ENCODE data around the gene S100B. TPM values are rescaled to one million over a fixed set of nuclear protein-coding genes. Genes with fewer than 3 reads are reported as not detected.
A peak's percentile ranks its signal among the peaks of the same experiment; 100 is the strongest.
"Not testable (repeated sequence)": the region's sequence is repeated elsewhere in the genome, so short reads cannot be mapped to it uniquely, and the experiment has no call there.

The S100B gene
- total and polyA plus RNA-seq, 2 donors (not counting 1 experiment from before 2014, with no cell fraction given): 0.24 TPM; not detected in 1

GRCh38 chr21:46633566-46633965 is 28.7 kb upstream of the S100B start:
- H2AFZ ChIP-seq (ENCODE audit: insufficient read depth, low read depth, low read length, poor library complexity, severe bottlenecking): peak overlapping the region; percentile 10
- H3K9me3 Mint-ChIP-seq (ENCODE audit: insufficient read depth): no peaks in the 10 kb centered on the region
- WGBS (ENCODE audit: insufficient coverage): no CpG with 5 or more reads among the region's 5 CpGs

DNA sequence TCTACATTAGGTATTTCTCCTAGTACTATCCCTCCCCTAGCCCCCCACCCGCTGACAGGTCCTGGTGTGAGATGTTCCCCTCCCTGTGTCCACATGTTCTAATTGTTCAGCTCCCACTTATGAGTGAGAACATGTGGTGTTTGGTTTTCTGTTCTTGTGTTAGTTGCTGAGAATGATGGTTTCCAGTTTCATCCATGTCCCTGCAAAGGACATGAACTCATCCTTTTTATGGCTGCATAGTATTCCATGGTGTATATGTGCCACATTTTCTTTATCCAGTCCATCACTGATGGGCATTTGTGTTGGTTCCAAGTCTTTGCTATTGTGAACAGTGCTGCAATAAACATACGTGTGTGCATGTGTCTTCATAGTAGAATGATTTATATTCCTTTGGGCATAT is 26.0 kb upstream of the S100B start:
- H3K27ac ChIP-seq (ENCODE audit: low read length in 2 of 2); H3K36me3 ChIP-seq (replicated peaks in 1 of 2; ENCODE audit: control extremely low read depth in 1 of 2, control insufficient read depth in 1 of 2, extremely low read depth in 1 of 2, insufficient read depth in 2 of 2, low read length in 1 of 2); H3K27ac Mint-ChIP-seq; H3K4me3 Mint-ChIP-seq; H3K4me3 ChIP-seq (ENCODE audit: control extremely low read depth in 1 of 5, extremely low read depth in 1 of 5, insufficient read depth in 1 of 5, low read depth in 2 of 5, low read length in 4 of 5); H3K79me2 ChIP-seq (ENCODE audit: control insufficient read depth, insufficient read depth, low read length); H3K4me2 ChIP-seq (replicated peaks; ENCODE audit: low read depth, low read length, poor library complexity, severe bottlenecking); H4K20me1 ChIP-seq (ENCODE audit: control insufficient read depth, insufficient read depth, low read length, poor library complexity, severe bottlenecking); H3K4me1 Mint-ChIP-seq; CTCF ChIA-PET; H3K27me3 ChIP-seq (replicated peaks in 1 of 4; ENCODE audit: control extremely low read depth in 1 of 4, control insufficient read depth in 3 of 4, insufficient read depth in 4 of 4, low read length in 3 of 4); H2AFZ ChIP-seq (ENCODE audit: insufficient read depth, low read depth, low read length, poor library complexity, severe bottlenecking); H3K9me3 Mint-ChIP-seq (ENCODE audit: insufficient read depth); DNase-seq; H3K4me1 ChIP-seq (ENCODE audit: control insufficient read depth in 2 of 2, insufficient read depth in 2 of 2, low read length in 2 of 2); ATAC-seq (ENCODE audit: low read depth); POLR2A ChIA-PET; intact Hi-C loops (cut with micrococcal nuclease); H3K9ac ChIP-seq (ENCODE audit: low read length): not testable (repeated sequence)
- H3K27me3 Mint-ChIP-seq: peaks cover 27% of the 10 kb centered on the region
- H3K9me3 ChIP-seq (ENCODE audit: control extremely low read depth in 1 of 3, control insufficient read depth in 2 of 3, insufficient read depth in 1 of 3, low read length in 2 of 3): peaks cover 0 to 11% (median 8%) of the 10 kb centered on the region in 3 donors
- no CpG with 5 or more reads among the region's 2 CpGs for WGBS (ENCODE audit: insufficient coverage)

More at GRCh38 chr21:46633566-46633965, 28.7 kb upstream of the S100B start:
- Histone ChIP-seq H3K27me3 (replicated peaks in 1 of 4; ENCODE audit: control extremely low read depth in 1 of 4, control insufficient read depth in 3 of 4, insufficient read depth in 4 of 4, low read length in 3 of 4) (peaks cover 0 to 7% (median 1%) of the 10 kb centered on the region in 4 experiments), H3K9me3 (ENCODE audit: control extremely low read depth in 1 of 3, control insufficient read depth in 2 of 3, insufficient read depth in 1 of 3, low read length in 2 of 3) (no peaks in the 10 kb centered on the region), H3K79me2 (ENCODE audit: control insufficient read depth, insufficient read depth, low read length) (peaks cover 24% of the 10 kb centered on the region), H3K4me2 (replicated peaks; ENCODE audit: low read depth, low read length, poor library complexity, severe bottlenecking) (no peak overlapping the region), H3K9ac (ENCODE audit: low read length) (no peak overlapping the region), H3K27ac (ENCODE audit: low read length in 2 of 2) (no peak overlapping the region), H3K4me1 (ENCODE audit: control insufficient read depth in 2 of 2, insufficient read depth in 2 of 2, low read length in 2 of 2) (peaks cover 20 to 26% of the 10 kb centered on the region in 2 donors), H3K4me3 (ENCODE audit: control extremely low read depth in 1 of 5, extremely low read depth in 1 of 5, insufficient read depth in 1 of 5, low read depth in 2 of 5, low read length in 4 of 5) (no peak overlapping the region), H4K20me1 (ENCODE audit: control insufficient read depth, insufficient read depth, low read length, poor library complexity, severe bottlenecking) (peaks cover 15% of the 10 kb centered on the region), H3K36me3 (replicated peaks in 1 of 2; ENCODE audit: control extremely low read depth in 1 of 2, control insufficient read depth in 1 of 2, extremely low read depth in 1 of 2, insufficient read depth in 2 of 2, low read length in 1 of 2) (peaks cover 0 to 5% of the 10 kb centered on the region in 2 experiments)
- intact Hi-C loops (cut with micrococcal nuclease): no loop called here
- POLR2A ChIA-PET: no interaction called here
- Mint-ChIP-seq H3K4me1 (peaks cover 32% of the 10 kb centered on the region), H3K27ac (no peak overlapping the region), H3K4me3 (peak overlapping the region; percentile 35), H3K27me3 (peaks cover 24% of the 10 kb centered on the region)
- DNase-seq: no peak
- CTCF ChIA-PET: no interaction called here
- no peak for TF ChIP-seq EZH2 (IDR thresholded peaks at IDR 0.05; ENCODE audit: borderline replicate concordance, insufficient read depth, low read depth, low read length, poor library complexity, severe bottlenecking)
- TF ChIP-seq CTCF (IDR thresholded peaks at IDR 0.05): no peak
- ATAC-seq (ENCODE audit: low read depth): no peak

Measured in B cell (primary cell).